ENCODE measurements around the gene UBP1.
"Not testable (repeated sequence)": the region's sequence is repeated elsewhere in the genome, so short reads cannot be mapped to it uniquely, and the experiment has no call there.

UBP1 gene

GRCh38 chr3:33389908-33390307 lies 50.3 kb downstream of the UBP1 start:
- no peak for DNase-seq (ENCODE audit: low read depth in 2 of 2)

DNA sequence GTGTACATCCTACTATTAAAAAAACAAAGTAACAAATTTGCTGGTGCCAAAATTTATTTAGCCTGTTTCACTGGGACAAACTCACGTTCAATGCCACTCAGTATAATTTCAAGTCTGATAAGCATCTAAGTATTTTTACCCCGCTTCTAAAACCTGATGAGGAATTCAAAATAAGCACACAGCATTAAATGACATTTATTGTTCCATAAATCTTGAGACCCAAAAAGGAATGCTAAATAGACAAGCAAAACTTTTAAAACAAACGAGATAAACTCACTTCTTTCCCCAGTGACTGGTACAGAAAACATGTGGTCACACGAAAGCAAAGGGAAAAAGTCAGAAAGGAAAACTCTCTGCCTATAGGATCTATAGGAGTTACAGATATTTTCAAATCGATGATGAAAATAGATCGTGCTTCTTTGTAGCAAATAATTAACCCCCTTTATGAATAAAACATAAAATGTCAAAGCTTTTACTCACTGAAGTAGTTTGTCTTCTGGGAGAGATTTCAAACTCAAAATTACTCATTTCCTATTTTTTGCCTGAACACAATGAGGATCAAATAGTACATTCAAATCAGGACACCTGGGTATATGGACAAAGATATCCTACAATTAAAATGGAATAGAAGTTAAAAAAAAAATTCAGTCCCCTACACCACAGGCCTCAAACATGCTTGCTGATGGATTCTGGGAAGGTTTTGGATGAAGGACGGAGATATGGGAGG lies 51.7 kb downstream of the UBP1 start:
- DNase-seq (ENCODE audit: low read depth in 2 of 2) = no peak

GRCh38 chr3:33386631-33387030 lies 53.6 kb downstream of the UBP1 start:
- DNase-seq (ENCODE audit: low read depth in 2 of 2) = no peak

- peak; percentile 41 to 43 for DNase-seq (ENCODE audit: low read depth in 2 of 2)
These were observed 54.8 kb downstream of the UBP1 start for GRCh38 chr3:33385423-33385822.

- DNase-seq (ENCODE audit: low read depth in 2 of 2) = no peak
These were observed 56.3 kb downstream of the UBP1 start for GRCh38 chr3:33383951-33384350.

DNA sequence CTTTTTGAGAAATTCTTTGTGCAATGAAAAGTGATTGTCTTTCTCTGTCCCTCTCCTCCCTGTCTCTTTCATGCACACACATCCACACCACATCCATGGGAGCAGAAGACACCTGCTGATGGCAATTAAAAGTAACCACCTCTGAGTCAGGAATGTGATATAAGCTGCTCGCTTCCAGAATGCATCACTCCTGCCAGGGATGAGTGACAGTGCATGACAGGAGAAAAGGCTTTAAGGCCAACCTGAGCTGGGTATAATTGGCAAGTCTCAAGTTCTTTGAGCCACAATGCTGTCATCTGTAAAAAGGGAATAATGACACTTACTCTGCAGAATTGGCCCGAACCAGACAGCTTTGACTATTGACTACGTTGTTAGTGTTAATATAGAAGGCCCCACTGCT lies 59.6 kb downstream of the UBP1 start:
- DNase-seq (ENCODE audit: low read depth in 2 of 2) = no peak

GRCh38 chr3:33377931-33378330 lies 62.3 kb downstream of the UBP1 start:
- no peak for DNase-seq (ENCODE audit: low read depth in 2 of 2)

DNA sequence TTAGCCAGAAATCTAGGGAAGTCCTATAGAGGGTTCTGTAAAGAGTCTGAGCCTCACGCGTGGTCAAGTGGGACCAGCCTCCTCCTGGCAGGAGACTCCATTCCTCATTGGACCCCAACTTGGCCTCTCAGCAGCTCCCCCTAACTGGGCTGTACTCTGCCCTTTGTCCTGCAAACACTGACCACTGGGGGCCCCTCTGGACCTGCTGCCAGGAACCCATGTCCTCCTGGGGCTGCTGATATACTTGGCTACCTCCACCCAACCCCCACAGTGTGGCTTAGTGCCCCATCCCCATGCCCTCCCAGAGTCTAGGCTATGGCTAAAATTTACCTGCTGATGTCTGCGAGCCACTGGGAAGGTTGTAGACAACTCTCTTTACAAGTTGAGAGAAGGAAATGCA lies 62.7 kb downstream of the UBP1 start:
- no peak for DNase-seq (ENCODE audit: low read depth in 2 of 2)

DNA sequence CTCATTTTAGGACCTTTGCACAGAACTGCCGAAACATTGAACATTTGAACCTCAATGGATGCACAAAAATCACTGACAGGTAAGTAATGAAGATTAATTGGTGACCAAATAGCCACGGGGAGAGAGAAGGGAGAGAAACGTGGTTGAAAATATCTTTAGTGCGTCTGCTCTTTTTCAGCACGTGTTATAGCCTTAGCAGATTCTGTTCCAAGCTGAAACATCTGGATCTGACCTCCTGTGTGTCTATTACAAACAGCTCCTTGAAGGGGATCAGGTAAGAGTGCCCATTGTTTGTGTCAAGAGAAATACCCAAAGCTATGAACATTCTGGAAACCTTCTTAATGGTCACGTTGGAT lies 67.1 kb downstream of the UBP1 start:
- DNase-seq (ENCODE audit: low read depth in 2 of 2) = no peak

- DNase-seq (ENCODE audit: low read depth in 2 of 2) = peak in 1 of 2 donors; percentile 20
These were observed 67.8 kb downstream of the UBP1 start for GRCh38 chr3:33372218-33373081.

DNA sequence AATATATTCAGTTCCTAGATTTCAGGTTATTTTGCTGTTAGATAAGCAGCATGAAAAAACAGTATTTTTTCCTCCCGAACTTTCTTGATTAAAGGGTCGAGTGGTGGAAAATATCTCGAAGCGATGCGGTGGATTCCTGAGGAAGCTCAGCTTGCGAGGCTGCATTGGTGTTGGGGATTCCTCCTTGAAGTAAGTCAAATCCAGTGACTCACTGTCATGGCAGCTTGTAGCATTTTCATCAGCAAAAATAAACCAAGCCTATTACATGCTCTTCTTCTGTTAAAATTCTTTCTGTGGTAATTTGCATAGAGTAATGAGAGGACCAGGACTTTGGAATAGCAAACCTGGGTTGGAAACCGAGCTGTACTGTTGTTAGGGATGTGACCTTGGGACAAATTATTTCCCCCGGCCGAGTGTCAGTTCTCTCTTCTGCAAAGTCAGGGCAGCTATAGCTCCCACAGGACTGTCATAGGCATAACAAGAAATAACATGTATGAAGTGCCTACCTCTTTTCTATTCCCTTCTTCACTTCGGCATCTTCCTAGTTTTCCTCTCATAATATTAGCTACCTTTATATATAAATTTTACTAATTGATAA lies 75.6 kb downstream of the UBP1 start:
- DNase-seq (ENCODE audit: low read depth in 2 of 2) = no peak

- no peak for DNase-seq (ENCODE audit: low read depth in 2 of 2)
These were observed 76.1 kb downstream of the UBP1 start for GRCh38 chr3:33364060-33364459.

DNA sequence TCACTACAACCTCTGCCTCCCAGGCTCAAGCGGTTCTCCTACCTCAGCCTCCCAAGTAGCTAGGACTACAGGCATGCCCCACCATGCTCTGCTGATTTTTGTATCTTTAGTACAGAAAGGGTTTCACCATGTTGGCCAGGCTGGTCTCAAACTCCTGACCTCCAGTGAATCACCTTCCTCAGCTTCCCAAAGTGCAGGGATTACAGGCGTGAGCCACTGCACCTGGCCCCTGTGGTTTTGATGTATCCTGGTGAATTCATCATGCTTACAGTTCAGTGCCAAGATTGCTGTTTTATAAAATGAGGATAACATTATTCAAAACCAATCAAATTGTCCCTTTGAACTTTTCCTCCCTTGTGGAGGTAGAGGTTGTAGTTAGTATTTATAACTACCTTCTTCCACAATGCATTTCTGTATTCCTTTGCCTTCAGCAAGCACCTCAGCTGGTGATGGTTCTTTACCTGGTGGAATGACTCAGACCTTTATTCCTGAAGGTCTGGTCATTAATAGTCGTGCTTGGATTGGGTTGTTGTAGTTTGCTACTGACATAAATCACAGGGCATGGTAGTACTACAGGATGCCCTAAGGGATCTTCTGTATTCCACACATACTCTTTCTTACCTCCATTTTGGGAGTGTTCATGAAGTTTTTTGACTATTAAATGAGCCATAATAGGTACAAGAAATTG lies 76.9 kb downstream of the UBP1 start:
- no peak for DNase-seq (ENCODE audit: low read depth in 2 of 2)

- DNase-seq (ENCODE audit: low read depth in 2 of 2) = no peak
These were observed 79.9 kb downstream of the UBP1 start for GRCh38 chr3:33360136-33360825.

- DNase-seq (ENCODE audit: low read depth in 2 of 2) = no peak
These were observed 81.9 kb downstream of the UBP1 start for GRCh38 chr3:33358172-33358781.

GRCh38 chr3:33355611-33356010 lies 84.6 kb downstream of the UBP1 start:
- no peak for DNase-seq (ENCODE audit: low read depth in 2 of 2)

GRCh38 chr3:33339758-33340157 lies 100.4 kb downstream of the UBP1 start:
- DNase-seq (ENCODE audit: low read depth in 2 of 2) = no peak

- DNase-seq (ENCODE audit: low read depth in 2 of 2) = not testable (repeated sequence)
These were observed 101.2 kb downstream of the UBP1 start for GRCh38 chr3:33338936-33339465.

Data from stimulated activated CD4-positive, alpha-beta T cell treated with anti-CD3 and anti-CD28 coated beads, Interleukin-15, amount 100 ng/mL, for 48 hours (primary cell).